Panc1 (cell line): ENCODE results near the gene COX8A. TPM values are rescaled to one million over a fixed set of nuclear protein-coding genes. Genes with fewer than 3 reads are reported as not detected.
A peak's percentile ranks its signal among the peaks of the same experiment; 100 is the strongest.

Experiments
- ATAC-seq: fragments of 200-7000 bp; cut with Tn5 transposase; 2 replicates; pipeline ENCODE4 v1.9.1; 2020; ENCODE audit warnings: mild to moderate bottlenecking, moderate library complexity
- BruUV-seq: library from RNA; stranded (reverse); fragments of 400-500 nt; replicated peaks from 2 replicates; lab custom pipeline; 2021; lab: Mats Ljungman, UMichigan
- CTCF ChIA-PET: fragments of 300-600 bp; sonication (Branson Sonifier 250); formaldehyde crosslinking; loops from one replicate; lab custom pipeline; 2022; ENCODE audit warnings: antibody characterized with exemption; lab: Charles Lee
- POLR2A ChIA-PET: fragments of 300-600 bp; sonication (Branson Sonifier 250); formaldehyde crosslinking; loops from one replicate; lab custom pipeline; 2022; ENCODE audit warnings: antibody characterized with exemption; lab: Charles Lee
- DNase-seq: peaks from one replicate; pipeline ENCODE4 v3.0.0-alpha.2; 2010; ENCODE audit warnings: low read depth, low spot score
- H3K27ac ChIP-seq: 2 replicates; pipeline ENCODE4 v1.5.1; 2011; ENCODE audit warnings: mild to moderate bottlenecking, low read length, inconsistent platforms
- H3K27me3 ChIP-seq: fragments of 200-500 bp; sonication (Bioruptor generic); 2 replicates; pipeline ENCODE4 v1.6.0; 2014; ENCODE audit warnings: low read length, inconsistent platforms; ENCODE audit not compliant: control insufficient read depth, insufficient read depth
- H3K36me3 ChIP-seq: fragments of 200-500 bp; sonication (Bioruptor generic); 2 replicates; pipeline ENCODE4 v1.5.1; 2014; ENCODE audit warnings: inconsistent platforms, mild to moderate bottlenecking, low read length, moderate library complexity; ENCODE audit not compliant: control insufficient read depth, insufficient read depth
- H3K4me1 ChIP-seq: 2 replicates; pipeline ENCODE4 v1.5.1; 2011; ENCODE audit warnings: inconsistent platforms, mild to moderate bottlenecking, low read length, moderate library complexity; ENCODE audit not compliant: control insufficient read depth, insufficient read depth
- H3K4me3 ChIP-seq, 2 experiments: 2 replicates each; pipeline ENCODE4 v1.5.1; 2011 to 2012; ENCODE audit warnings: low read depth in 2 of 2, low read length in 2 of 2, mild to moderate bottlenecking in 2 of 2, inconsistent platforms in 1 of 2, moderate library complexity in 1 of 2
- H3K9me3 ChIP-seq: fragments of 200-500 bp; sonication (Bioruptor generic); 2 replicates; pipeline ENCODE4 v1.5.1; 2014; ENCODE audit warnings: low read depth, mild to moderate bottlenecking, inconsistent platforms, low read length, moderate library complexity; ENCODE audit not compliant: control insufficient read depth, insufficient read depth
- CTCF ChIP-seq: fragments of 450-650 bp; IDR thresholded peaks from 2 replicates; pipeline ENCODE4 v1.5.1; 2017; ENCODE audit warnings: mild to moderate bottlenecking
- POLR2AphosphoS5 ChIP-seq: IDR thresholded peaks from 2 replicates; pipeline ENCODE4 v1.6.1; 2012; ENCODE audit warnings: mild to moderate bottlenecking, low read depth, low read length, moderate library complexity
- REST ChIP-seq, 2 experiments: IDR thresholded peaks; 2 replicates each; pipeline ENCODE4 v1.6.1; 2011 to 2012; ENCODE audit warnings: low read depth in 2 of 2, control low read depth in 1 of 2, low read length in 1 of 2, mild to moderate bottlenecking in 1 of 2, moderate library complexity in 1 of 2; ENCODE audit not compliant: insufficient read depth in 1 of 2
- SIN3A ChIP-seq: IDR thresholded peaks from 2 replicates; pipeline ENCODE4 v1.6.1; 2012; ENCODE audit warnings: low read depth, mild to moderate bottlenecking, low read length, moderate library complexity, borderline replicate concordance; ENCODE audit not compliant: insufficient read depth
- TCF7L2 ChIP-seq: IDR thresholded peaks from 2 replicates; pipeline ENCODE4 v1.6.1; 2011; ENCODE audit warnings: mild to moderate bottlenecking, low read depth, low read length, inconsistent platforms
- in situ Hi-C: cut with HindIII; loops from 2 replicates; pipeline ENCODE4 v1.10.0; 2016; ENCODE audit warnings: low sequenced_read_pairs, low pct_unique_long_range_greater_than_20kb
- intact Hi-C: fragments of 100-400 bp; cut with micrococcal nuclease; formaldehyde crosslinking; loops from one replicate; pipeline ENCODE4 v1.10.0; 2022; ENCODE audit not compliant: unreplicated experiment
- total RNA-seq: library from RNA; stranded (reverse); gene quantifications from one replicate; pipeline ENCODE4 v1.2.1, GENCODE V29; 2021; ENCODE audit not compliant: unreplicated experiment

The COX8A gene
- total RNA-seq, 1 experiment from 2014 or later = 613 TPM

- H3K4me3 ChIP-seq = no peak overlapping the region
- H3K27ac ChIP-seq = no peak overlapping the region
- ATAC-seq (no peak), DNase-seq (no peak)
- no peaks in the 10 kb centered on the region for H3K27me3 ChIP-seq
- peaks cover 2% of the 10 kb centered on the region; the same call in 1 of the 2 replicates for H3K4me1 ChIP-seq
- ChIA-PET CTCF (no interaction called here), POLR2A (no interaction called here)
- intact Hi-C loops = no loop called here
- no peaks in the 10 kb centered on the region for H3K9me3 ChIP-seq
- no peaks in the 10 kb centered on the region for H3K36me3 ChIP-seq
- TF ChIP-seq CTCF (no peak), SIN3A (no peak), POLR2AphosphoS5 (no peak), REST (IDR thresholded peaks at IDR 0.05; ENCODE audit: insufficient read depth in 1 of 2, low read depth in 2 of 2, low read length in 1 of 2) (no peak), TCF7L2 (no peak)
- in situ Hi-C loops = no loop called here
- no TSS peak for BruUV-seq
These were observed 41.0 kb upstream of the COX8A start for GRCh38 chr11:63933459-63933858.

- ChIA-PET POLR2A (no interaction called here), CTCF (no interaction called here)
- BruUV-seq = no TSS peak
- no peaks in the 10 kb centered on the region for H3K36me3 ChIP-seq
- TF ChIP-seq SIN3A (no peak), CTCF (no peak), POLR2AphosphoS5 (no peak), REST (IDR thresholded peaks at IDR 0.05; ENCODE audit: insufficient read depth in 1 of 2, low read depth in 2 of 2, low read length in 1 of 2) (no peak), TCF7L2 (no peak)
- ATAC-seq (peak; percentile 57), DNase-seq (peak; percentile 20)
- peaks cover 16% of the 10 kb centered on the region for H3K4me1 ChIP-seq
- in situ Hi-C loops = no loop called here
- no peaks in the 10 kb centered on the region for H3K9me3 ChIP-seq
- H3K27ac ChIP-seq = peak overlapping the region; percentile 92
- H3K27me3 ChIP-seq = no peaks in the 10 kb centered on the region
- intact Hi-C loops = no loop called here
- H3K4me3 ChIP-seq = peak overlapping the region; percentile 65 to 91
These were observed 36.5 kb upstream of the COX8A start for GRCh38 chr11:63937713-63938478.
